Measurements from ENCODE around the gene OR8B12.

GRCh38 chr11:124534051-124534450 lies 9.4 kb downstream of the OR8B12 start:
- TF ChIP-seq, protein P1, sequence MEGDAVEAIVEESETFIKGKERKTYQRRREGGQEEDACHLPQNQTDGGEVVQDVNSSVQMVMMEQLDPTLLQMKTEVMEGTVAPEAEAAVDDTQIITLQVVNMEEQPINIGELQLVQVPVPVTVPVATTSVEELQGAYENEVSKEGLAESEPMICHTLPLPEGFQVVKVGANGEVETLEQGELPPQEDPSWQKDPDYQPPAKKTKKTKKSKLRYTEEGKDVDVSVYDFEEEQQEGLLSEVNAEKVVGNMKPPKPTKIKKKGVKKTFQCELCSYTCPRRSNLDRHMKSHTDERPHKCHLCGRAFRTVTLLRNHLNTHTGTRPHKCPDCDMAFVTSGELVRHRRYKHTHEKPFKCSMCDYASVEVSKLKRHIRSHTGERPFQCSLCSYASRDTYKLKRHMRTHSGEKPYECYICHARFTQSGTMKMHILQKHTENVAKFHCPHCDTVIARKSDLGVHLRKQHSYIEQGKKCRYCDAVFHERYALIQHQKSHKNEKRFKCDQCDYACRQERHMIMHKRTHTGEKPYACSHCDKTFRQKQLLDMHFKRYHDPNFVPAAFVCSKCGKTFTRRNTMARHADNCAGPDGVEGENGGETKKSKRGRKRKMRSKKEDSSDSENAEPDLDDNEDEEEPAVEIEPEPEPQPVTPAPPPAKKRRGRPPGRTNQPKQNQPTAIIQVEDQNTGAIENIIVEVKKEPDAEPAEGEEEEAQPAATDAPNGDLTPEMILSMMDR (IDR thresholded peaks at IDR 0.05): no peak
- no peak for TF ChIP-seq POLR2A (IDR thresholded peaks at IDR 0.05)

Data from right lobe of liver (tissue), 4 donors.